Globus pallidus (tissue), 1 donor: ENCODE results near the gene CCDC70.
"Not testable (repeated sequence)": the region's sequence is repeated elsewhere in the genome, so short reads cannot be mapped to it uniquely, and the experiment has no call there.

ENCODE experiments used
- DNase-seq: peaks from one replicate; pipeline ENCODE4 v3.0.0-alpha.2; 2015; ENCODE audit warnings: low spot score

Gene CCDC70

DNA sequence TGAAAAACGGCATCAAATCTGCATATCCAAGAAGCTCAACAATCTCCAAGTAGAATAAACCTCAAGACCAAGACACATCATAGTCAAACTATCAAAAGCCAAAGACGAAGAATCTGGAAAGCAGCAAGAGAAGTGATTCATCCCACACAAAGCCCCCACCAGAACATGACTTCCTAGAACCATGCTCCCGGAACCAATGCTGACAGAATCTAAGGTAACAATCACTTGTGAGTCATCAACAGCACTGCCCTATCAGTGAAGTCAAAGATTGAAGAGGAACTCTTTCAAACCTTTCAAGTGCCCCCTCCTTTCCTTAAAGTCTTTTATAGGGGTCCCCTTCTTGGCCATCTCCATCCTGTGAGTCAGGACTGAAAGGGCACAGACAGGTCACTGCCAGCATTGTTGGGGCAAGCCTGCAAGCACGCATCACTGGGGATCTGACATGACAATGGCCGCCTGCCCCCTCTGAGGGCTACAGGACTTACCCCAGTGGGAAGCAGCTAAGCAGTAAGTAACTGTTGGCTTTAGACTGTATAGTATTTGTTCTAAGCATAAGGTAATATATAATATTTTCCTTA is at the start of gene CCDC70:
Gene CCDC70 (plus strand): TSS at position 247 of the 578 bp plus-strand sequence. CDS start 3,443 bp downstream, outside the sequence.
- DNase-seq = no peak

DNA sequence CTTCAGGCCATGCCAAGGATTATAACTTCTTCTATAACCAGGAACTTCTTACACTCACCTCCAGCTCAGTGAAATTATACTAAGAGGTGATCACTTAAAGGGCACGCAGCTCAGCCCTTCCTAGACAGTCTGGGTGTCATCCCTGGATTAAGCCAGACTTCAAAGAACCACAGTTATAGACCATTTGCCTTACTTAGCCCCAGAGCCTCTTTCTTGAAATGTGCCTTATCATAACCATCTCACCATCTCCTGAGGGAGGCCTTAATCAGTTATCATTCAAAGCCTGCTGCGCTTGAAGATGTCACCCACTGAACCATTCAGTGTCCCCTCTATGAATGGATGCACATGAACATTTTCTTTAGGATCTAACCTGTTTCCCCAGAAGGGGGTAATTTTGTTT is 47.7 kb upstream of the CCDC70 start:
- no peak for DNase-seq

DNA sequence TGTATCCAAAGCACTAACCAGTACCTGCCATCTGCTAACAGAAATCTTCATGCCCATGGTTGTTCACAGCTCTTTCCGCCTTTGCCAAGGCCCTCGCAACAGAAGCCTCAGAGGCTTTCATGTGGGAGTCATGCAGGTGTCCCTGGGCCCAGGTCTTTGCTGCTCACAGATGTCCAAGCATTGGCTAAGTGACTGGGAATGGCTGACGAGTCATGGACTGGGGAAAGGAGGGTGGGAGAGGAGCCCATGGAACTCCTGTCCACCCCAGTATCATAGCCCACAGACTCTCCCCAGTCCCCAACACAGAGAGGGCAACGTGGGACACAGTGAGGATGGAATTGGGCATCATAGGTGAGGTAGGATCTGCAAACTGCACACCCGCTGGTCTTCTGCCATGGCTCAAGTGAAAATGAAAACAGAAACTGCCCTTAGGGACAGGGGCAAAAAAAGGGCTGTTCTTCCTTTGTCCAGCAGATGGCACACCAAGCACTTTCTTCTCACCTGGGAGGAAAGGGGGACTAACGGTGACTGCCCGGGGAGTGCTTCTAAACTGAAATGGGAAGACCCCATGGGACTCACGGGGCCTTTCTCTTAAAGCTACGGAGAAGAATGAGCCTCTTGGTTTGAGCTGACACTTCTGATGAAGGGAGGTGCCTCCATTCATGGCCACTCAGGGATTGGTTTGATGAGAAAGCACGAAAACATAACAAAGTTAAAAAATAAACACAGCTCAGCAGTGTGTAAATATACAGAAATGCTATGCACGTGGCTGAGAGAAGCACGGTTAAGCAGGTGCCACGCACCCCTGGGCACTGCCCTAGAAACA is 46.7 kb upstream of the CCDC70 start:
- DNase-seq = peak; percentile 43

- no peak for DNase-seq
Observed at GRCh38 chr13:51815848-51816247, 45.9 kb upstream of the CCDC70 start.

DNA sequence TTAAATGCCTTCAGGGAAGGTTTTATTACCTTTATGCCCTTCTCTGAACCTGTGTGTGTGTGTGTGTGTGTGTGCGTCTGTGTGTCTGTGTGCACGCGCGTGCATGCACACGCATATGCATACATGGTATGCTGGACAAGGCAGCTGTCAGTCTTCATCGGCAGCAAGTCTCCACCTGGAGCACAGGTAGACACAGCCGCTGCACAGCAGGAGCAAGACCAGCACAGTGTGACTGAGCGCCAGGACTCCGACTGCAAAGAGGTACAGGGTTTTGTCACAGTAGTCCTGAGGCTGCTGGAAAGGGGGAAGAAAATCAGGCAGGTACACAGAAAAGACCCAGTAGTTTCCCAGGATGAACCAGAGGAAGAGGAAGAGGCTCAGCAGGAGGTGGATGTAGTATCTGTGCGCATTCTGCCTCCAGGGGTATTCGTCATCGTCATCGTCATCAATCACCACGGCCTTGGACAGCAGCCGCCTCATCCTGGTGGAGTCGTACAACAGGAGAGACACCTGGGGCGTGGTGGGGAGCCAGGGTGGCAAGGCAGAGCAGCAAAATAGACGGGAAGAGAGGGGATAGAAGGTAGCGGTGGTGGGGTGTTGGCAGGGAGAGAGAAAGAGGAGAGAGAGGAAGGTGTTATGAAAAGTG is 45.0 kb upstream of the CCDC70 start:
- DNase-seq = no peak

- DNase-seq = no peak
Observed at GRCh38 chr13:51817717-51818116, 44.1 kb upstream of the CCDC70 start.

DNA sequence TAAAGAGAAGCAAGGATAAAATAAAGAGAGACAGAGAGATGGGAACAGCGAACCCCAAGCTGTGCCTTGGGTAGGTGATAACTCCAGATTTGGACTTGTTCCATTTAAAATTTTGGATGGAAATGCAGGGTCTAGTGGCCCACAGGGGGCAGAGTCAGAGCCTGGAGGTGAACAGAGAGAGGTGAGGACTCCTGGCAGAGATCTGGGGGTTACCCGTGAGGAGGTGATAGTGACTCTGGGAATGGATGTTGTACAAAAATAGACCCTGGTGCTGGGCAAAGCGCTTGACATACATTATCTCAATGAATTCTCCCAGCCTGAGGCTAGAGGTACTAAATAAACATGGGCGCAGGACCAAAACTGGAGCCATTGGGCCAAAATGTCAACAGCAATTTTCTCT is 43.5 kb upstream of the CCDC70 start:
- no peak for DNase-seq

DNA sequence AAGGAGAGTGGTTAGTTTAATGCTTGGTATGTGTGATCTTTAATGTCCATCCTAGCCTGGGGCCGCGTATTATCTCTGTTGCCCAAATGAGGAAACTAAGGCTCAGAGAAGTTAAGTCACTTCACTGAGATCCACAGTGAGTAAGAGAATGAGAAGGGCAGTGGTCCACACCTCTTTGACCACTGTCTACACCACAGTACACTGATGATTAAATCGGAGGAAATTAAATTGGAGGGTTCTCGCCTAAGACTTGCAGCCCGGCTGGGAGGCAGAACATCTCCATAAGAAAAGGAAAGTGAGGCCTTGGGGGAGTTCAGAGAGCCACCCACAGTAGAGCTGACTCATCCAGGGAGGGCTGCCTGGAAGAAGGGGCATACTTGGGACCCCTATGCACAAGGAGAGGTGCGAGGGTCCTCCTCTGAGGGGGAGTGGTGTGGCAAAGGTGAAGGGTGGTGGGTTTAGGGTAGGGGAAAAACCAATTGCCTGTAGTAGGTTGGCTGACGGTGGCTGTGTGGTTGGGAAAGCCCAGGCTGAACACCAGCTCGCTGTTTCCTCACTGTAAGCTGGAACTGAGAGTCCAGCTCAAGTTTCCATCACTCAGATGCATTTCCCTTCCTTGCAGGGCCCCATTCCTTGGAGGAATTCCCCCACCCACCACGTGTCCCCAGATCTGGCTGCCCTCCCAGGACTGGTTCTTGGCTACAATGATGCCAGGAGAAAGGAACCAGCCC is 42.8 kb upstream of the CCDC70 start:
- DNase-seq = peak; percentile 30

GRCh38 chr13:51819544-51819943 is 42.2 kb upstream of the CCDC70 start:
- DNase-seq = no peak

GRCh38 chr13:51820016-51820597 is 41.7 kb upstream of the CCDC70 start:
- DNase-seq = no peak

DNA sequence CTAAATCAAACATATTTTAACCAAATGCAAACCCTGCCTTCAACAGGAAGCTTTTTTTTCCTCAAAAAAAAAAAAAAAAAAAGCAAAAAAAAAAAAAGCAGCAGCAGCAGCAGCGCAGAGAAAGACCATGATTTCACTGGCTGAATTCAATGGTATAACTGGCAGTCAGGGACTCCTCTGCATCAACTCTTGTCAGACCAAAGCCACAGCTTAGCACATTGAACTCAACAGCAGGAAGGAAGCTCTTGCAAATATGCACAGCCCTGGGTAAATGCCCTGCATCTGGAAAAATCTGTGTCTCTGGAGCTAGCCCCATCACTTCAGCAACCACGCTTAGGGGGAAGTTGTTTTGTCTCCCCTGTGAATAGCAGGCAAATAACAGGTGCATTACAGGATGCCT is 40.2 kb upstream of the CCDC70 start:
- DNase-seq = no peak

- no peak for DNase-seq
Observed at GRCh38 chr13:51822106-51822815, 39.5 kb upstream of the CCDC70 start.

DNA sequence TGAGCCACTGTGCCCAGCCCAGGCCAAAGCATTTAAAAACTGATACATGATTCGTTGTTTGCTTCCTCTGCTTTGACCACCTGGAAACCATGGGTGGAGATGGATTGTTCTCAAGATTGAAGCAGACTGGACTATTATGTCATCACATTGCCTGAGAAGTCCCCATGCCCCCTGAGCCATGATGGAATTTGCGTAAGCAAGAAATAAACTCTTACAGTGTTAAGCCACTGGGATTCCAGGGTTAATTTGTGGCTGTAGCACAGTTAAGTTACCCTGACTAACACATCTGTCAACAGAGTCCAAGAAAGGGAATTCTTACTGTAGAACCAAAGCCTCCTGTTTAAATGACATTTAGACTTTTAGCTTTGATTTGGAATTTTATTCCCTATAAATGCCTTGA is 38.4 kb upstream of the CCDC70 start:
- DNase-seq = no peak

DNA sequence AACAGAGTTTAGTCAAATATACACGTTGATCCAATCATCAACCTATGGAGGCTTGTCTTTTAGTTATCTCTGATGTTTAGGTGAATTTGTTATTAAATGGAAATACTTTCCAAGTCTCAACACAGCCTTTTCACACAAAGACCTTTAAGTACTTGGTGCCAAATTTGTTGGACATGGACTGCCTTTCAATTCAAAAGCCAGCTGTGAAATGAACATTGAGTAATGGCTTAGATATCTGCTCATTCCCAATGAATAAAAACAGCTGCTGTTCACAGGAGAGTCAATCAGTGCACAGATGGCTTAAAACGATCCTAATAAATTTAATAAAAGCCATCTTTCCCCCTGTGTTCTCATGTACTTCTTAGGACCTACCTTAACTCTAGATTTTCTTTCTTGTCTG is 37.9 kb upstream of the CCDC70 start:
- no peak for DNase-seq

- DNase-seq = not testable (repeated sequence)
Observed at GRCh38 chr13:51824712-51825111, 37.1 kb upstream of the CCDC70 start.

DNA sequence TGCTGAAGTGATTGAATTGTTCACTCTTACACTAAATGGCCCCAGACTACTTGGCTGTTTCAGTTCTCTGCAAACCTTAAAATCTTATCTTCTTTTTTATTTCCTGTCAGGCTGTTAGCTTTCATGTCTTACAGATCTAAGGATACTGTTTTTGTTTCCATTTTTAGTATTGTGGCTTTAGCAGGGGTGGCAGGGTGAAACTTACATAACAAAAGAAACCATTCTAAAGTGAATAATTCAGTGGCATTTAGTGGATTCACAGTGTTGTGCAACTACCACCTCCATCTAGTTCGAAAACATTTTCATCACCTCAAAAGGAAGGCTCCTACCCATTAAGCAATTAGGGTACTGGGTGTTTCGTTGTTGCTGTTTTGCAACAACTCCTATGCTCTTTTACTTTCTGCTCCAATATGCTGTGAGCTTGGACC is 36.6 kb upstream of the CCDC70 start:
- DNase-seq = no peak

DNA sequence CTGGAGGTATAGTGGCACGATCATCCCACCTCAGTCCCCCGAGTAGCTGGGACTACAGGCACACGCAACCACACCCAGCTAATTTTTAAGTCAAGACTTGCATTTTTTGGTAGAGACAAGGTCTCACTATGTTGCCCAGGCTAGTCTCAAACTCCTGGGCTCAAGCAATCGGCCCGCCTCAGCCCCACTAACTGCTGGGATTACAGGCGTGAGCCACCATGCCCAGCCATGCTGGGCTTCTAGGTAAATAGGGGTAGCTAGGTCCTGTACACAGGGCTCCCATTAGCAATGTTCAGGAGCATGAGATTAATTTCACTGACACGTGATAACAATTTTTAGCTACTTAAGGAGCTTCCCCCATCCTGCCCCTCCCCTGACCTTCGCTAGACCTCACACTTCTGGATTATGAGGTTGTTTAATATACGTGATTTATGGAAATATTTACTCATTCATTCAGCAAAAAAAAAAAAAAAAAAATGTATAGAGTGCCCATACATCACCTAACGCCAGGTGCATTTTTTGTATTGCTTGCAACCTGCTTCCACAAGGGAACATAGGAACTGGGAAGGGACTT is 36.0 kb upstream of the CCDC70 start:
- no peak for DNase-seq

DNA sequence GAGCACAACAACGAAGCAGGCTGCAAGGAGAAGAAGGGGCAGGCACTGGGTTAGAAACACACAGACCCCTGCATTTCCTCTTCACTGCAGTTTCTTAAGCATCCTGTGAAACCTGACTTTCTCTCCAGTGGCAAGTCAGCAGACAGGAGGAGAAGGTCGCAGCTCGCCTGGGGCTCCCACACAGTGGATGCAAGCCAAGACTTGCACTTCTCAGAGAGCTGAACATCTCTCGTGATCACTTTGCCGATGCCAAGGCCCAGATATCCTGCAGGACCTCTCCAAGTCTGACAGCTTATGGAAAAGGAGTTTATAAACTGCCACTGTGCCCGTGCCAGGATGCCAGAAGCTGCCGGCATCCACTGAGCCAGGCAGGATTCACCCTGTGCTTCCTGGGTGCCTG is 35.2 kb upstream of the CCDC70 start:
- DNase-seq = no peak

DNA sequence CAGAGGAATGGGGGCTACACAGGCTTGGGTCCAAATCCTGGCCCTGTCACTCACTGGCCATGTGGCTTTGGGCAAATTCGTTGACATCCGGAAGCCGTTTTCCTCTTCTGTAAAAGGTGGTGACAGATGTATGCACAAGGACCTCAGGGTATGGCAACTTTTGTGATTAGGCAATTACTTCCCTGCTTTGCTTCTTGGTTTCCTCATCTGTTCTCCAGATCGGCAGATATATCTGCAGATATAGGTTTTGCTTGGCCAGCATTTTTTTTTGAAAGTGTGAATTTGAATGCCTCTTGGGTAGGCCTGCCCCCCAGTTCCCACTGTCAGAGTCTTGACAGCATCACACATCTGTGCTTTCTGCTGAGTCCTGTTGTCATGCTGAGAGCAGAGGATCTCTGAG is 34.5 kb upstream of the CCDC70 start:
- DNase-seq = no peak

DNA sequence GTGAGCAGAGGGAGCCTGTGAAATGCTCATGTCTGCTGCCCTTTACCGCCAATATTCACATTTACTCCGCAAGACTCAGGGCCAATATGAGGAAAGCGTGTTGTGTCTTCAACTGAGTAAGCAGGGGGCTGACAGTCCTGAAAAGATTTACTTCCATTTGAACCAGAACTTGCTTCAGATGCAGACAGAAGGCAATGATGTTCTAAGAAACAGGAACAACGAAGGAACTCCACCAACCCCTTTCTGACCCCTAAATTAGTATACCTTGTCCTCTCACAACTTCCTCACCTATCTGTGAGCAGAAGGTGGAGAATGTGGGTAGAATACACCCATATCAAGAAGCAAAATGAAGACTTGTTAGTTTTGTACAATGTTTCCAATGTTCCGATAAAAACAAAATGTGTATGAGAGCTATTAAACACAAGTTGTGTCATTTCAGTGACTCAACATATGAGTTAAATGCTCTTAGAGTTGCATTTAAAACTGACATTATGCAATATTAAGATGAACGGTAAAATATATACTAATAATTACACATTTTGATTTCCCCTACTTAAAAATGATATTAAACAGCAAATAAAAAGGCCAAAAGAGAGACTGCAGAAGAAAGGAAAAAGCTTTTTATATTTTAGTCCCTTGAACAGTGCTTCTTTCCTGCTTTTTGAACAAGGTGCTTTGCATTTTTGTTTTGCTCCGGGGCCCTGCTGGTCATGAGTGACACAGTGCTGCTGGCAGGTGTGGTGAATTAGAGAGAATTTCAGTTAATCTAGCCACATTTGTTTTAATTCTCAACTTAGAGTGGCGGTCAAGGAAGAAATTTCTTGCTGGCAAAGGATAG is 32.8 kb upstream of the CCDC70 start:
- no peak for DNase-seq
